CD4-positive, alpha-beta T cell treated with Interleukin-4 for 1 hour (primary cell): ENCODE data around the gene COL5A1.

Experiments
- DNase-seq, 2 donors: peaks; one replicate each; pipeline ENCODE4 v3.0.0-alpha.2; 2020 to 2022

Gene COL5A1

DNA sequence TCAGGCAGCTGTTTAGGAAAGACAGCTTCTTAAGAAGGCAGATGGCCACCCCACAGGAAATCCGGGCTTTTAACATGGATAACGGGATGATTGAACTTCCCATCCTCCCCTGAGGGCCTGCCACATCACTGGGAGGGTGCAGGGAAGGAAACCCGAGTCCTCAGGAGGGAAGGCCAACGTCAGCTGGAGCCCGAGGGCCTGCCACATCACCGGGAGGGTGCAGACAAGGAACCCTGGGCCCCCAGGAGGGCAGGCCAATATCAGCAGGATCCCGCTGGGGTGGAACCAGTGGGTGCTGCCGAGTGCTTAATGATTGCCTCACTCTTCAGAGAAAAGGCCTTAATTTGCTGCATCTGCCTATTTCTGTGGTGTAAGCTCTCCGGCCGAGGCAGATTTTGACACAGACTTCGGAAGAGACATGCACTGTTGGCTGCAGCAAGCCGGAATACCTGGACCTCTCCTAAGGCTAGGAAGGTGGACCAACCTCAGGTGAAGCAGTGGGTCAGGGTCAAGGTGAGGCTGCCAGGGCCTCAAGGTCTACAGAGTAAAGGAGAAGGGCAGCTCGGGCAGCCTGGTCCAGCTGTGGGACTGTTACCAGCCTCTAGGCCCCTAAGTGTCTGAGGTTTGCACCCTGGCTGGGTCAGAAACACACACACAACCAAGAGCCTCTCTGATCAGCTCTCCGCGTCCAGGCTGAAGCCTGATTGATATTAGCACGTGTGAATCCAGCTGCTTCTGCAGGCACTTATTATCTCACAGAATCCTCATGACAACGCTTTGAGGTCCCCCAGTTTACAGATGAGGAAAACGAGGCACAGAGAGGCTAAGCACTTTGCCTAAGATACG is 14.8 kb upstream of the COL5A1 start:
- DNase-seq = no peak

DNA sequence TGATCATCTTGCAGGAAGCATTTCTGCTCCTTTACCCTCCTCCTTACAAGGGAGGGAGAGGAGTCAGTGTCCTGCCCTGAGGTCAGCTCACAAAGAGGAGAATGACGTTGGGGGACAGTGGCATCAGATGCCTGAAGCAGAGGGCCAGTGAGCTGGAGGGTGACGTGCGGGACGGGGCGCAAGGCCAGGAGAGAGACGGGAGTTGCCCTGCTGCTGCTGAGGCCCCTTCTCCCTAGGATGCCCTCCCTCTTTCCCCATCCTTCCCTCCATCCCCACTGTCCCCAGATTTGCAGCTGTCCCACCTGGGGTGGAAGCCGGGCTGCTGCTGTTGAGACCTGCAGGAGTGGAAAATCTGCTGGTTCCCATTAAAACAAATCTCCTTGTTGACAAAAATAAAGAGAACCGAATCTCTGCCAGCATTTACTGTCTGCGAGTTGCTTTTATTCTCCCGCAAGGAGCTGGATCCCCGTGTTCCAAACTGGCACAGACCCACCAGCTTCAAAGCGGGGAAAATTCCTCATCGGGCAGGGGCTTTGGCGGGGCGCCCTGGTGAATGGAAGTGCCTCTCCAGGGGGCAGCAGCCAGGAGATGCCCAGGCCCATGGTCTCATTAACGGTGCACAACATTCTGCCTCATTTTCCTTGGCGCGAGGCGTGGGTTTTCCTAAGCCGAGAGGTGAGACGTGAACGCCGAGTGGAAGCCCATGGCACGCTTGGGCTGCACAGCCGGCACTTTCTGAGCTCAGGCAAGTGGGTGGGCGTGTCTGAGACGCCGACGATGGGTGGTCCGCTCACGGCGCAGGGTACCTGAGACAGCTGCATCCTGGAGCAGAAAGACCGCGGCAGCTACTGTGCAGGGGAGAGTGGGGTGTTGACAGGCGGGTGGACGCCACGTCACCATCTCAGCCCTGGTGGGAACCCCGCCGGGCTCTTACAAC is 13.9 kb upstream of the COL5A1 start:
- no peak for DNase-seq

DNA sequence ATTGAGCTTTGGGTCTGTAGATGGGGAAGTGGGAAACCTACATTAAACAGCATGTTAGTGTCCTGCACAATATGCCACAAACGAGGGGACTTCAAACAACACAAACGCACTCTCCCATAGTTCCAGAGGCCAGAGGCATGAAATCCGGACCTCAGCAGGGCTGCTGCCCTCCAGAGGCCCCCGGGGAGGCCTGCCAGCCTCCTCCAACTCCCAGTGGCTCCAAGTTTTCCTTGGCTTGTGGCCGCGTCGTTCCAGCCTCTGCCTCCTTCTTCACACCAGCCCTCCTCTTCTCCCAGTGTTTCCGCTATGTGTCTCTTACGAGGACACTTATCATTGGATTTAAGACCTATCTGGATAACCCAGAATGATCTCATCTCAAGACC is 13.3 kb upstream of the COL5A1 start:
- DNase-seq = no peak

GRCh38 chr9:134629061-134629585 is 12.5 kb upstream of the COL5A1 start:
- no peak for DNase-seq

DNA sequence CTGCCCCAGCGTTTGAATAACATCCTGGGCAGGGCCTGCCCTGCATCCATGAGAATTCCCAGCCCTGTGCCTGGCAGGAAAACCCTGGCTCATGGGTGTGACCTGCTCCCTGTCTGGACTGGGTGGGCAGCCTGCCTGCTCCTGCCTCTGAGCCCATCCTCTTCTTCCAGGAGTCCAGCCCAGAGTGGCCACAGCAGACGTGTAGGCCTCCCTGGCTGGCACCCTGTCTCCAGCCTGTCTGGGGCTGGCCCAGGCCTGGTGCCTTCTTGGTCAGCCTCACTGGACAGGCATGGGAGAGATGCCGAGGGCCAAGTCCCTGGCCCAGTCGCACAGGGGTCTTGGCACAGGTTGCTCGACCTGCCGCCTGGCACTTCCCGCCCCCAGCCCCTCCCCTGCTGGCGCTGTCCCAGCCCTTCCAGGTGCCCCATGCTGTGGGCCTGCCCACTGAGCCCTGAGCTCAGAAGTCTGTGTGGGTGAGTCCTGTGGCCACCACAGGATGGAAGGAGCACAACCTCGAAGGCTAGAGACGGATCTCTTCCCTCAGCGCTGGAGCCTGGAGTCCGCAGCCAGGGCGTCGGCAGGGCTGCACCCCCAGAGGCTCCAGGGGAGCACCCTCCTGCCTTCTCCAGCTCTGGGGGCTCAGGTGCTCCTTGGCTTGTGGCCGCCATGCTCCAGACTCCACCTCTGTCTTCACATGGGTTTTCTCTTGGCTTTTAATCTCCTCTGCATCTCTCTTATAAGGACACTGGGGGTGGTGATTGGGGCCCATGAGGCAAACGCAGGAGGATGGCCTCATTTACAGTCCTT is 11.8 kb upstream of the COL5A1 start:
- DNase-seq = no peak

DNA sequence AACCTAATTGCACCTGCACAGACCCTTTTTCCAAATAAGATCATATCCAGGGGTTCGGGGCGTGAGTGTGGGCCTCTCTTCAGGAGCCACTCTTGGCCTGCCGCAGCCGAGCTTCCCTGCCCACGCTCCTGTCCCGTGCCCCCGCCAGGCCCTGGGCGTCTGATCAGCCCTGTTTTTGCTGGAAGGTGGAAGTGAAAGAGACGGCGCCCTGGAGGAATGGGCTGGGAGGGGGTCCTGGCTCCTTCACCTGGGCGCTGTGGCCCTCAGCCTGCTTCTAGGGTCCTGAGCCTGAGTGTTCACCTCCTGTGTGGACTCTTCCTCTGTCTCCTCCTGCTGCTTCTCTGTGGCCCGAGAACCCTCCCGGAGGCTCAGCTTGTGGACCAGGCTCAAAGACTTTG is 11.2 kb upstream of the COL5A1 start:
- no peak for DNase-seq

DNA sequence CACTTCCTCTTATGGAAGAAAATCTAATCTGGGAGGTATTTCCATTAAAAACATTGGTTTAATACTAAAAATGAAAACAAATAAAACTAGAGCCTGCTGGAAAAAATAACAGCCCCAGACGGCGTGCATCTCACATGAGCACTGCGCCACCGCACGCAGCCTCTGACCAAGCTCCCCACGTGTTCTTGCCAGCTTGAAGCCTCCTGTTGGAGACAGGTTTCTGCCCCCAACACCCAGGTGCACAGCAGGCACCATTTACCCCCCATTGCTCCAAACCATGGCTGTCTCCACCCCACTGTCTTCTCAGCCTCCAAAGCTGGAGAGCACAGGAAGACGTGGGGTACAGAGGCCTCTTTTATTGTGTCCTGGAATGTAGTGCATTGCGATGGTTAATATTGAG is 10.7 kb upstream of the COL5A1 start:
- no peak for DNase-seq

GRCh38 chr9:134631881-134632280 is 9.7 kb upstream of the COL5A1 start:
- DNase-seq = no peak

DNA sequence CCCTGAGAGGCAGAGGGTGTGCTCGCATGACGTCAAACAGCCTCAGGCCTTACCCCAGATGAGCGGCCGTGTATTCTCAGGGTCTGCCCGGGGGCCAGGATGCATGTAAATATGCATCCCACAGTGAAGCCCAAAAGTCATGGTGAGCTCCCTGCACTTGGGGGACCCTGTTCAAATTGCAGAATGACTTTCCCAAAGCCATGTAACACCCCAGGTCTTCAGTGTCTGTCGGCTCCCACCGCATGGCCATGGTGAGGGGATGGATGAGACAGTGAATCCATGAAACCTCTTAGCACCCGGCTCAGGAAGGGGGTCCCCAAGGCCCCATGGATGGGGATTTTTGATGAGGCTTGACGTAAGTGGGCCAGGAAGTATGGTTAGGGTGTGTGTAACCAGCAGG is 9.3 kb upstream of the COL5A1 start:
- no peak for DNase-seq

DNA sequence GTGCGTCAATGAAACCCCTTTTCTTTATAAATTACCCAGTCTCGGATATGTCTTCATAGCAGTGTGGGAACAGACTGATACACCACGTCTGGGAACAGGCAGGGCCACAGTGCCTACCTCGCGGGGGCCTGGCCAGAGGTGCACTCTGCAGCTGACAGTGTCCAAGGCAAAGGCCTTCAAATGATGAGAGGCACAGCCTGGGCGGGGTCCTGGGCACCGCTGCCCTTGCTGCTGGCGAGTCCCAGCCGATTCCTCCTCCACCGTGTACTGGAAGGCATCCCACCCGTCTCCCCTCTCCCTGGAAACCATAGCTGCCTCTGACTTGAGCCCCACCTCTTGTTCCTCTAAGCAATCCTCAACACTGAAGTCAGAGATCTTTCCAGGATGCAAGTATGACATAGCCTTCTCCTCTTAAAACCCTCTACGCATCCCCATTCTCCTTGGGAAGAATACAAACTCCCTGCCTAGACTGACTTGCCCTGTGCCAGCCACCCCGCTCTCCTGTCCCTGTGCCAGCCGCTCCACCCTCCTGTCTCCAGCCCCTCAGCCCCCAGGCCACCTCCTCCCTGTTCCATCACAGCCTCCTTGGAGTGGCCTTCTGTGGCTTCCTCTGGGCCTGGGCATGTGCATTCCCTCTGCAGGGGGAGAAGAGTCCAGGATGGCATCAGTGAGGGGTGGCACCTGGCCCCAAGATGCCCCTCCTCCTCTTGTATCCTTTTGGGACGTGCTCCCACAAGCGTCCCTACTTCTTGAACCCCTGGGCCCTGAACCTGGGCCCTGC is 8.1 kb upstream of the COL5A1 start:
- DNase-seq = no peak

DNA sequence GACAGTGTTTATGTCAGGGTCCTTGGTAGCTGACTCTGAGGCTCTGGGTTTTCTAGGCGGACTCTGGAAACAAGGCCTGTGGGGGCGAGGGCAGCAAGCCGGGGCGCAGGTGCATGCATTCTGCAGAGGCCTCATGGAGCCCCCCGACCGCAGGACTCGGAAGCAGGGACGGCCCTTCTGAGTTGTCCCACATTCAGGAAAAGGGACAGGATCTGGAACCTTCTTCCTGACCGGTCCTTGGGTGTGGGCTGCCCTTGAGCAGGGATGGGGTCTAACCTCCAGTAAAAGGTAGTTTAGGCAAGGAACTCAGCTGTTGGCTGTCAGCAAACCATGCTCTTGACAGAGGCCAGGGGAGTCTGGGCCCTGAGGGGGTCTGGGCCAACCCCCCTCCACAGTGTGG is 7.4 kb upstream of the COL5A1 start:
- no peak for DNase-seq

GRCh38 chr9:134634667-134635230 is 6.9 kb upstream of the COL5A1 start:
- no peak for DNase-seq

DNA sequence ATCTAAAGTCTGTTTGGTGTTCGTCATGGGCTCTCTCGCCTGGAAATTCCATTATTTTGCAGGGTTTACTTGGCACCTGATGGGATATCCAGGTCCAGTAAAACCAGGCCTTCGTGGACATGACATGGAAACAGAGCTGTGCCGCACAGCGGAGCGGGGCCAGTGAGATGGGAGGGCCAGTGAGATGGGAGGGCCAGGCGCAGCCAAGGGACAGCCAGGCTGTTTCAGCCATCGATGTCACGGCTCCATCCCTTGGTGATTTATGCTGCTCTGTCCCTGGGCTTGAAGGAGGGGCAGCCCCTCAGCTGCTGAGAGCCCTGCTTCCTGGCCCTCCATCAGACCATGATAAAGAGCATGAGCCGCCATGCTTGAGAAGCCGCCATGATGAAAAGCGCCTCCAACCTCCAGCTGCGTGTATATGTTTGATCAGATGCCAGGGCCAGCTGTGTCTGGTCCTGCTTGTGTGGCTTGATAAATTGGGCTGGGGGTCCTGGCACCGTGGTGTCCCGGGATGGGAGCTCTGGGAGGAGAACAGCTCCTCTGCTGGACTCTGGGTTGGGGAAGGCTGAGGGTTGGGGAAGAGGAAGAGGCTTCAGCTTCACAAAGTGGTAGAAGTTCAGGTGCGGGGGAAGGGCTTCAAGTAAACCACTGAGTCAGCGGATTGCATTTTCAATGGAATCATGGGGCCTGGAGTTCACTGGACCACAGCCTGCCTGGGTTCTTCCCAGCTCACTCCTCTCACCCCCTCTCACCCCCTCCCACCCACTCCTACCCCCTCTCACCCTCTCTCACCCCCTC is 6.1 kb upstream of the COL5A1 start:
- no peak for DNase-seq

GRCh38 chr9:134636149-134636507 is 5.5 kb upstream of the COL5A1 start:
- DNase-seq = no peak

- DNase-seq = no peak
Measured at GRCh38 chr9:134637241-134637640, 4.4 kb upstream of the COL5A1 start.

GRCh38 chr9:134637696-134638501 is 3.7 kb upstream of the COL5A1 start:
- no peak for DNase-seq

DNA sequence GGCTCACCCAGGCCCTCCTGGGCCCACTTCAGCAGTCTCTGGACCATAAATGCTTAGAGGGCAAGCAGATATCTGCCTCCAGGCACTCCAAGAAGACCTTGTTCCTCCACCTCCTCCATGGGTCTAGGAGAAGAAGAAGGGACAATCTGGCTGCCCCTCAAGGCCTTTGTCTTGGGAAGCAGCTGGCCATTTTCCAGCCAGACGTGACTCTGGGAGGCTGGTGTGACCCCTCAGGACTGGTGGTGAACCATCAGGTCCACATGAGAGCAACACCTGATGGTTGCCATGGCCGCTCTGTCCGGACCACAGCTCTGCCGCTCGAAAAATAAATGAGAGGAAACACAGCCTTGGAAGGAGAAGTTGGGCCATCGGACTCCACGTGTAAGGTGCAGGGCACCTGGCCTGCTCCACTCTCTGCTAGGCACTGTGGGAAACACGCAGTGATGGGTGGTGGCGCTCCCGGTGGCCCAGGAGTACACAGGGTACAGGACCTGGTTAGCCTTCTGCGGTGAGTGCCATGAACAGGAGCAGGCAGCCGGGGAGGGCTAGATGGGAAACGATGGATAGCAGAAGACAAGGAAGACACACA is 3.0 kb upstream of the COL5A1 start:
- no peak for DNase-seq

DNA sequence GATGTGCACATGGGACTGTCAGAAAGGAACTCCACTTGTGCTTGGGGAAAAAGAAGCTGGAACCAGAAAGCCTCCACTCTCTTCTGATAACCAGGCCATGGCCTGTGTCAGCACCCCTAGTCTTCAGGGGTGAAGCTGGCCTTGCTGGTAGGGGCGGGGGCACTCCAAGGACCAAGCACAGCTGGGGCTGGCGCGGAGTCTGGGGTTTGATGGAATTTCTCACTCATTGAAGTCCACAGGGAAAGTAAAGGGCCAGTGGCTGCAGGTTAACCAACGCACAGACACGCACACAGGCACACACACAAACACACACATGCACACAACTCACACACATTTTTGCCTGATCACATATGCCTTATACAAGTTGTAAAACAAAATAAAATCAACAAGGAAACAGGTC is 1.6 kb upstream of the COL5A1 start:
- no peak for DNase-seq

- no peak for DNase-seq
Measured at GRCh38 chr9:134640506-134641172, 964 bp upstream of the COL5A1 start.
